IMR-90 (cell line): ENCODE results near the gene RNF32. TPM values are rescaled to one million over a fixed set of nuclear protein-coding genes. Genes with fewer than 3 reads are reported as not detected.

ENCODE experiments used
- ATAC-seq: fragments of 200-7000 bp; cut with Tn5 transposase; 2 replicates; pipeline ENCODE4 v1.9.1; 2020; ENCODE audit warnings: low read depth, mild to moderate bottlenecking, moderate library complexity
- BruUV-seq: library from RNA; stranded (reverse); fragments of 400-500 nt; replicated peaks from 2 replicates; lab custom pipeline; 2021; lab: Mats Ljungman, UMichigan
- CTCF ChIA-PET: fragments of 300-600 bp; formaldehyde crosslinking; extraction: SDS; loops from one replicate; lab custom pipeline; 2021; ENCODE audit warnings: antibody characterized with exemption; lab: Yijun Ruan, JAX
- POLR2A ChIA-PET: fragments of 300-600 bp; sonication (Branson Sonifier 250); formaldehyde crosslinking; loops from one replicate; lab custom pipeline; 2022; ENCODE audit warnings: antibody characterized with exemption; ENCODE audit not compliant: unreplicated experiment; lab: Charles Lee
- DNase-seq: peaks from one replicate; pipeline ENCODE4 v3.0.0; 2013
- H2AFZ ChIP-seq: replicated peaks from 2 replicates; pipeline ENCODE3; 2013; ENCODE audit warnings: low read length, mild to moderate bottlenecking; ENCODE audit not compliant: poor library complexity
- H2AK5ac ChIP-seq: 2 replicates; pipeline ENCODE4 v1.6.1; 2013; ENCODE audit warnings: low read depth, low read length, inconsistent platforms
- H2AK9ac ChIP-seq: replicated peaks from 2 replicates; pipeline ENCODE3; 2013; ENCODE audit warnings: mild to moderate bottlenecking, low read depth, low read length, moderate library complexity; ENCODE audit not compliant: poor library complexity
- H2BK120ac ChIP-seq: 2 replicates; pipeline ENCODE4 v1.6.1; 2013; ENCODE audit warnings: low read depth, low read length, inconsistent platforms
- H2BK15ac ChIP-seq: 3 replicates; pipeline ENCODE4 v1.6.1; 2013; ENCODE audit warnings: low read depth, low read length, inconsistent platforms
- H2BK20ac ChIP-seq: 2 replicates; pipeline ENCODE4 v1.6.1; 2013; ENCODE audit warnings: low read depth, mild to moderate bottlenecking, inconsistent platforms, low read length, moderate library complexity
- H2BK5ac ChIP-seq: 2 replicates; pipeline ENCODE4 v1.6.1; 2013; ENCODE audit warnings: mild to moderate bottlenecking, low read depth, low read length, inconsistent platforms; ENCODE audit not compliant: poor library complexity, severe bottlenecking
- H3K14ac ChIP-seq: replicated peaks from 2 replicates; pipeline ENCODE4 v1.6.1; 2013; ENCODE audit warnings: low read depth, low read length, inconsistent platforms
- H3K18ac ChIP-seq: 2 replicates; pipeline ENCODE4 v1.6.1; 2013; ENCODE audit warnings: low read depth, low read length, control low read depth
- H3K23ac ChIP-seq: 2 replicates; pipeline ENCODE4 v1.6.1; 2013; ENCODE audit warnings: low read depth, low read length, inconsistent platforms
- H3K27ac ChIP-seq: 2 replicates; pipeline ENCODE4 v1.5.1; 2013; ENCODE audit warnings: mild to moderate bottlenecking, control low read depth, low read length; ENCODE audit not compliant: insufficient read depth
- H3K27me3 ChIP-seq: 2 replicates; pipeline ENCODE4 v1.6.1; 2013; ENCODE audit warnings: low read length; ENCODE audit not compliant: control insufficient read depth, insufficient read depth
- H3K36me3 ChIP-seq: 2 replicates; pipeline ENCODE4 v1.6.1; 2013; ENCODE audit warnings: low read length, mixed read lengths; ENCODE audit not compliant: control insufficient read depth, insufficient read depth
- H3K4ac ChIP-seq: 2 replicates; pipeline ENCODE4 v1.6.1; 2013; ENCODE audit warnings: low read depth, low read length, inconsistent platforms
- H3K4me1 ChIP-seq: 2 replicates; pipeline ENCODE4 v1.6.1; 2013; ENCODE audit warnings: low read length, mixed read lengths; ENCODE audit not compliant: control insufficient read depth, insufficient read depth
- H3K4me2 ChIP-seq: 2 replicates; pipeline ENCODE4 v1.6.1; 2013; ENCODE audit warnings: low read depth, mild to moderate bottlenecking, control low read depth, low read length, moderate library complexity
- H3K4me3 ChIP-seq: 2 replicates; pipeline ENCODE4 v1.5.1; 2013; ENCODE audit warnings: low read depth, mild to moderate bottlenecking, control low read depth, low read length, moderate library complexity; ENCODE audit not compliant: insufficient read depth
- H3K56ac ChIP-seq: 2 replicates; pipeline ENCODE4 v1.6.1; 2013; ENCODE audit warnings: low read length, inconsistent platforms; ENCODE audit not compliant: insufficient read depth; ENCODE audit errors: extremely low read depth
- H3K79me1 ChIP-seq, 2 experiments: 2 replicates each; pipeline ENCODE4 v1.6.1; 2013; ENCODE audit warnings: low read length in 2 of 2, inconsistent platforms in 1 of 2, low read depth in 1 of 2
- H3K9ac ChIP-seq: 2 replicates; pipeline ENCODE4 v1.6.1; 2013; ENCODE audit warnings: low read depth, low read length, control low read depth
- H3K9me1 ChIP-seq: 2 replicates; pipeline ENCODE4 v1.6.1; 2013; ENCODE audit warnings: low read length, inconsistent platforms; ENCODE audit not compliant: insufficient read depth
- H3K9me3 ChIP-seq: 2 replicates; pipeline ENCODE4 v1.6.1; 2013; ENCODE audit warnings: low read length; ENCODE audit not compliant: control insufficient read depth, insufficient read depth
- H4K20me1 ChIP-seq: 2 replicates; pipeline ENCODE4 v1.6.1; 2013; ENCODE audit warnings: low read length, inconsistent platforms; ENCODE audit not compliant: insufficient read depth
- H4K5ac ChIP-seq: 2 replicates; pipeline ENCODE4 v1.6.1; 2013; ENCODE audit warnings: mild to moderate bottlenecking, low read depth, low read length, control low read depth
- H4K8ac ChIP-seq, 2 experiments: 2 replicates each; pipeline ENCODE4 v1.6.1; 2013; ENCODE audit warnings: low read depth in 2 of 2, low read length in 2 of 2, control low read depth in 1 of 2, inconsistent platforms in 1 of 2
- H4K91ac ChIP-seq: 2 replicates; pipeline ENCODE4 v1.6.1; 2013; ENCODE audit warnings: low read depth, low read length, inconsistent platforms; ENCODE audit not compliant: insufficient read depth
- BHLHE40 ChIP-seq: fragments of 150-350 bp; IDR thresholded peaks from 2 replicates; pipeline ENCODE4 v1.6.1; 2016; ENCODE audit warnings: mild to moderate bottlenecking, low read depth, low read length
- MAFK ChIP-seq: IDR thresholded peaks from 2 replicates; pipeline ENCODE4 v1.6.1; 2012; ENCODE audit warnings: low read depth, low read length, improper control_type of control experiment
- MAZ ChIP-seq: IDR thresholded peaks from 2 replicates; pipeline ENCODE4 v1.6.1; 2012; ENCODE audit warnings: low read depth, mild to moderate bottlenecking, low read length, improper control_type of control experiment, moderate library complexity, borderline replicate concordance
- NFE2L2 ChIP-seq: fragments of 150-350 bp; IDR thresholded peaks from 2 replicates; pipeline ENCODE4 v1.6.1; 2016; ENCODE audit warnings: low read depth, mild to moderate bottlenecking, low read length
- RCOR1 ChIP-seq: IDR thresholded peaks from 2 replicates; pipeline ENCODE4 v1.6.1; 2012; ENCODE audit warnings: mild to moderate bottlenecking, low read length, improper control_type of control experiment; ENCODE audit not compliant: insufficient replicate concordance
- RFX5 ChIP-seq: IDR thresholded peaks from 2 replicates; pipeline ENCODE4 v1.8.0; 2012; ENCODE audit warnings: low read depth, mild to moderate bottlenecking, low read length, moderate library complexity
- WGBS, 2 experiments: methylation state at CpG; one replicate each; pipeline versions ENCODE4 v1.1.5 to v1.1.7; 2013; ENCODE audit warnings: missing lambda C conversion rate in 2 of 2; ENCODE audit not compliant: insufficient read length in 1 of 2; ENCODE audit errors: extremely low coverage in 2 of 2; 5-methylcytosine and 5-hydroxymethylcytosine counted together
- dilution Hi-C: fragments of 300-500 bp; cut with HindIII; formaldehyde crosslinking; loops from one replicate; pipeline ENCODE4 v1.14.3; 2018; ENCODE audit warnings: low sequenced_read_pairs; ENCODE audit not compliant: unreplicated experiment
- in situ Hi-C: fragments of 300-500 bp; cut with MboI; formaldehyde crosslinking; loops from 3 replicates; pipeline ENCODE4 v1.14.3; 2019; ENCODE audit warnings: low sequenced_read_pairs, inconsistent platforms, mixed read lengths
- intact Hi-C: fragments of 100-400 bp; cut with micrococcal nuclease; formaldehyde crosslinking; loops from 2 replicates; pipeline ENCODE4 v1.10.0; 2022
- polyA plus RNA-seq, 3 experiments: library from polyadenylated mRNA; depleted of rRNA; stranded (reverse); fragments of >200 nt; gene quantifications; 2 replicates each; pipeline ENCODE4 v1.2.3, GENCODE V29; 2012; ENCODE audit warnings: low replicate concordance in 1 of 3
- total RNA-seq: library from RNA; depleted of rRNA; stranded (reverse); fragments of >200 nt; gene quantifications from 2 replicates; pipeline ENCODE4 v1.2.3, GENCODE V29; 2012

RNF32 gene
- total and polyA plus RNA-seq, 2 of the 4 experiments (the other 2 are of a cell fraction): 0.36 to 0.63 TPM

DNA sequence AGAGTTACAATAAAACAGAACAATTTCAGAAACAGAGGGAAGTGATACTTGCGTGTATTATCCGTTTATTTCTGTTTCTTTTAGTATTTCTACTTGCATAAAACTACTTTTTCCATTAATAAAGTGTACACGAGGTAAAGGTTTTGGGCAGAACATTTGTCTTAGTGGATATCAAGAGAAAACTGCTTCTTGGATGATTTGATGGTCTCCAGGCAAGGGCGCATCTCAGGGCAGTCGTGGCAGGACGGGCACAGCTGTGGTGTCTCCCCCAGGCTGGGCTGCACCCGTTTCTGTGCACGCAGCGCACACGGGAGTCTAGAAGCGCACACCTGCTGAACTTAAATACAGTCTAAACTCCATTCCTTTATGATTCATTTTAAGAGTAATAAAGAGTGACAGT lies 23.4 kb upstream of the RNF32 start:
- in situ Hi-C loops (no loop called here), intact Hi-C loops (no loop called here), dilution Hi-C loops (no loop called here)
- no peak for DNase-seq
- Histone ChIP-seq H4K8ac (no peak overlapping the region), H3K27ac (no peak overlapping the region), H3K23ac (no peak overlapping the region), H3K4ac (no peak overlapping the region), H2AK5ac (no peak overlapping the region), H3K36me3 (no peaks in the 10 kb centered on the region), H4K20me1 (no peaks in the 10 kb centered on the region), H4K5ac (no peak overlapping the region), H3K56ac (no peak overlapping the region), H3K4me1 (no peaks in the 10 kb centered on the region), H3K4me3 (no peak overlapping the region), H3K79me1 (no peaks in the 10 kb centered on the region), H2BK5ac (no peak overlapping the region), H2BK120ac (no peak overlapping the region), H2AFZ (no peak overlapping the region), H2BK20ac (no peak overlapping the region), H4K91ac (no peak overlapping the region), H3K9me3 (no peaks in the 10 kb centered on the region), H3K27me3 (peaks cover 21% of the 10 kb centered on the region), H3K9ac (no peak overlapping the region), H3K4me2 (no peak overlapping the region), H2AK9ac (no peak overlapping the region), H3K18ac (no peak overlapping the region), H2BK15ac (no peak overlapping the region), H3K14ac (no peak overlapping the region), H3K9me1 (no peaks in the 10 kb centered on the region)
- no peak for TF ChIP-seq NFE2L2
- TF ChIP-seq MAZ: no peak
- no peak for TF ChIP-seq RCOR1
- no peak for TF ChIP-seq BHLHE40
- no peak for TF ChIP-seq RFX5
- no peak for TF ChIP-seq MAFK
- ChIA-PET CTCF (no interaction called here), POLR2A (no interaction called here)
- 80% methylated on average over 1 of the region's 11 CpGs; no CpG with 5 or more reads in 1 of the 2 experiments for WGBS, 2 experiments
- no TSS peak for BruUV-seq
- ATAC-seq: no peak
